H9 (cell line): ENCODE results near the gene VSIR. TPM values are rescaled to one million over a fixed set of nuclear protein-coding genes. Genes with fewer than 3 reads are reported as not detected.

Experiments
- DNase-seq: peaks from one replicate; pipeline ENCODE4 v3.0.0-alpha.2; 2017
- H2AFZ ChIP-seq: one replicate; pipeline ENCODE4 v1.6.1; 2013; ENCODE audit warnings: mild to moderate bottlenecking, low read length, control low read depth, moderate library complexity
- H2AK5ac ChIP-seq: 2 replicates; pipeline ENCODE4 v1.6.1; 2013; ENCODE audit warnings: low read length, control low read depth, mixed read lengths; ENCODE audit not compliant: insufficient read length
- H2BK120ac ChIP-seq: one replicate; pipeline ENCODE4 v1.6.1; 2013; ENCODE audit warnings: low read depth, mild to moderate bottlenecking, low read length, control low read depth, inconsistent platforms; ENCODE audit not compliant: poor library complexity, severe bottlenecking
- H2BK12ac ChIP-seq: 2 replicates; pipeline ENCODE4 v1.6.1; 2013; ENCODE audit warnings: low read length, control low read depth, mixed read lengths, low read depth; ENCODE audit not compliant: insufficient read length
- H2BK15ac ChIP-seq: 2 replicates; pipeline ENCODE4 v1.6.1; 2013; ENCODE audit warnings: low read depth, low read length, control low read depth
- H2BK20ac ChIP-seq: one replicate; pipeline ENCODE4 v1.6.1; 2013; ENCODE audit warnings: low read depth, mild to moderate bottlenecking, low read length, control low read depth, inconsistent platforms; ENCODE audit not compliant: poor library complexity, severe bottlenecking
- H2BK5ac ChIP-seq: 2 replicates; pipeline ENCODE4 v1.6.1; 2013; ENCODE audit warnings: low read length, control low read depth, mixed read lengths; ENCODE audit not compliant: insufficient read length
- H3K14ac ChIP-seq: 2 replicates; pipeline ENCODE4 v1.6.1; 2013; ENCODE audit warnings: low read length, control low read depth; ENCODE audit not compliant: insufficient read depth
- H3K18ac ChIP-seq: 2 replicates; pipeline ENCODE4 v1.6.1; 2013; ENCODE audit warnings: low read depth, mild to moderate bottlenecking, mixed read lengths, low read length, control low read depth; ENCODE audit not compliant: insufficient read length
- H3K23ac ChIP-seq: 2 replicates; pipeline ENCODE4 v1.6.1; 2013; ENCODE audit warnings: low read length, control low read depth, mixed read lengths, low read depth; ENCODE audit not compliant: insufficient read length
- H3K23me2 ChIP-seq: 2 replicates; pipeline ENCODE4 v1.6.1; 2013; ENCODE audit warnings: low read depth, mild to moderate bottlenecking, mixed read lengths, low read length, control low read depth; ENCODE audit not compliant: insufficient read length, poor library complexity, severe bottlenecking
- H3K27ac ChIP-seq: 2 replicates; pipeline ENCODE4 v1.5.1; 2013; ENCODE audit warnings: low read length, control low read depth, mixed read lengths, low read depth; ENCODE audit not compliant: insufficient read length
- H3K27me3 ChIP-seq: 2 replicates; pipeline ENCODE4 v1.6.1; 2013; ENCODE audit warnings: low read length, control low read depth, inconsistent platforms; ENCODE audit not compliant: insufficient read depth
- H3K4ac ChIP-seq: 2 replicates; pipeline ENCODE4 v1.6.1; 2013; ENCODE audit warnings: low read depth, mild to moderate bottlenecking, control low read depth, inconsistent platforms, low read length, moderate library complexity
- H3K4me1 ChIP-seq: 2 replicates; pipeline ENCODE4 v1.6.1; 2013; ENCODE audit warnings: low read length, control low read depth, inconsistent platforms; ENCODE audit not compliant: insufficient read depth
- H3K4me2 ChIP-seq: 2 replicates; pipeline ENCODE4 v1.6.1; 2013; ENCODE audit warnings: low read length, control low read depth, mixed read lengths; ENCODE audit not compliant: insufficient read length, insufficient read depth
- H3K56ac ChIP-seq: 2 replicates; pipeline ENCODE4 v1.6.1; 2013; ENCODE audit warnings: low read depth, mild to moderate bottlenecking, mixed read lengths, low read length, control low read depth; ENCODE audit not compliant: insufficient read length
- H3K79me1 ChIP-seq: 2 replicates; pipeline ENCODE4 v1.6.1; 2013; ENCODE audit warnings: low read depth, mild to moderate bottlenecking, moderate library complexity, low read length, control low read depth, inconsistent platforms; ENCODE audit not compliant: insufficient read depth, poor library complexity, severe bottlenecking
- H3K79me2 ChIP-seq: 2 replicates; pipeline ENCODE4 v1.6.1; 2013; ENCODE audit warnings: low read length, control low read depth, inconsistent platforms; ENCODE audit not compliant: insufficient read depth
- H3K9ac ChIP-seq: 2 replicates; pipeline ENCODE4 v1.6.1; 2013; ENCODE audit warnings: low read length, control low read depth, mixed read lengths; ENCODE audit not compliant: insufficient read length; ENCODE audit errors: extremely low read depth
- H3K9me3 ChIP-seq: one replicate; pipeline ENCODE4 v1.6.1; 2013; ENCODE audit warnings: low read depth, low read length, inconsistent platforms; ENCODE audit not compliant: control insufficient read depth
- H3T11ph ChIP-seq: one replicate; pipeline ENCODE4 v1.6.1; 2013; ENCODE audit warnings: mild to moderate bottlenecking, low read length, control low read depth, inconsistent platforms
- H4K20me1 ChIP-seq: one replicate; pipeline ENCODE4 v1.6.1; 2013; ENCODE audit not compliant: control insufficient read depth, insufficient read length, insufficient read depth
- H4K5ac ChIP-seq: 2 replicates; pipeline ENCODE4 v1.6.1; 2013; ENCODE audit warnings: low read depth, mild to moderate bottlenecking, mixed read lengths, low read length, control low read depth; ENCODE audit not compliant: insufficient read length
- H4K8ac ChIP-seq: replicated peaks from 2 replicates; pipeline ENCODE4 v1.6.1; 2013; ENCODE audit warnings: low read length, control low read depth, mixed read lengths, low read depth; ENCODE audit not compliant: insufficient read length
- H4K91ac ChIP-seq: 2 replicates; pipeline ENCODE4 v1.6.1; 2013; ENCODE audit warnings: low read depth, mild to moderate bottlenecking, moderate library complexity, mixed read lengths, low read length, control low read depth; ENCODE audit not compliant: insufficient read length
- H3K27ac Mint-ChIP-seq, 3 experiments: 2 replicates in 2 of 3; 3 replicates in 1 of 3; pipeline ENCODE4 v1.8.0; 2020 to 2021; ENCODE audit warnings: mixed read lengths in 3 of 3, mild to moderate bottlenecking in 1 of 3, moderate library complexity in 1 of 3
- H3K27me3 Mint-ChIP-seq: 2 replicates; pipeline ENCODE4 v1.8.0; 2021; ENCODE audit warnings: low read depth, mild to moderate bottlenecking, moderate library complexity, mixed read lengths
- H3K36me3 Mint-ChIP-seq, 3 experiments: 2 replicates in 2 of 3; 3 replicates in 1 of 3; pipeline ENCODE4 v1.8.0; 2020 to 2021; ENCODE audit warnings: low read depth in 3 of 3, mixed read lengths in 3 of 3; ENCODE audit not compliant: insufficient read depth in 1 of 3
- H3K4me1 Mint-ChIP-seq, 2 experiments: 2 replicates each; pipeline ENCODE4 v1.8.0; 2020; ENCODE audit warnings: mixed read lengths in 2 of 2
- H3K4me3 Mint-ChIP-seq, 2 experiments: 2 replicates in 1 of 2; 3 replicates in 1 of 2; pipeline ENCODE4 v1.8.0; 2020 to 2021; ENCODE audit warnings: mild to moderate bottlenecking in 2 of 2, mixed read lengths in 2 of 2, moderate library complexity in 1 of 2
- H3K9me3 Mint-ChIP-seq, 2 experiments: 2 replicates in 1 of 2; 3 replicates in 1 of 2; pipeline ENCODE4 v1.8.0; 2020; ENCODE audit warnings: mild to moderate bottlenecking in 2 of 2, mixed read lengths in 2 of 2, moderate library complexity in 1 of 2
- WGBS: extraction: QIAGEN DNeasy Blood & Tissue Kit; methylation state at CpG from one replicate; pipeline ENCODE4 v1.1.7; 2013; ENCODE audit warnings: missing lambda C conversion rate, low lambda C conversion rate, mixed read lengths; ENCODE audit not compliant: insufficient read length; ENCODE audit errors: extremely low coverage; 5-methylcytosine and 5-hydroxymethylcytosine counted together
- total RNA-seq: library from RNA; stranded (reverse); gene quantifications from 2 replicates; pipeline ENCODE4 v1.2.1, GENCODE V29; 2021
- TF ChIP-seq, protein P1 (sequence below): fragments of 200-600 bp; sonication (generic); conservative IDR thresholded peaks from 3 replicates; pipeline ENCODE4 v1.8.0; 2021; ENCODE audit warnings: antibody characterized with exemption, mild to moderate bottlenecking

Gene VSIR
- total RNA-seq, 1 experiment from 2014 or later = 0.11 TPM

DNA sequence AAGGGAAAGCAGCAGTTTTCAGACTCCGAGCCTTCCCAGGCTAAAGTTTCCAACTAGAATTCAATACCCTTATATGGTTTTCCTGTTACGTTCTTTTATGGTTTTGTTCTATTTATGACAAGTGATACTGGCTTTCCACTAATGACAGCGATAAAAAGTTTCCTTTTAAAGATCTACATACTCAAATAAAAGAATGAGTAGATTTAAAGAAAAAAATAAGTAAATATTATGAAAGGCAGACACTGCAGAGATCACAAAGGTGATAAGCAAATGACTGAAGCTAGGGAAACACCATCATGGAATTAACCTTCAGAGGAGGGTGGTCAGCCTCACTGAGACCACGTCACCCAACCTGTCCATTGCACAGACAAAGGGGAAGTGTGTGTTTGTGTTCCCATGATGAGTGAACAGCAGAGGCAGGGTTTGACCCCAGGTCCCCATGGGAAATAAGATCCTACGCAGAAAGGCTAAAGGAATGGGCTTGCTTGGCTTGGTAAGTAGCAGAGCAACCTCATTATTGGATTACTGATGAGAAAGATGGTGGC, 4.0 kb downstream of the VSIR start:
- no peak overlapping the region for H3K4me2 ChIP-seq
- no peak overlapping the region for H4K91ac ChIP-seq
- H3T11ph ChIP-seq = no peak overlapping the region
- H4K8ac ChIP-seq = no peak overlapping the region
- Mint-ChIP-seq H3K4me3 (no peak overlapping the region), H3K36me3 (no peaks in the 10 kb centered on the region), H3K27ac (no peak overlapping the region), H3K4me1 (peaks cover 3 to 6% of the 10 kb centered on the region in 2 experiments; a peak in 3 of 4 replicates), H3K9me3 (no peaks in the 10 kb centered on the region), H3K27me3 (peaks cover 36% of the 10 kb centered on the region)
- H4K5ac ChIP-seq = no peak overlapping the region
- H2BK5ac ChIP-seq = no peak overlapping the region
- H3K23me2 ChIP-seq = no peaks in the 10 kb centered on the region
- H2BK120ac ChIP-seq = no peak overlapping the region
- no peak overlapping the region for H3K14ac ChIP-seq
- no peak overlapping the region for H2BK20ac ChIP-seq
- H3K9me3 ChIP-seq = no peaks in the 10 kb centered on the region
- no peak overlapping the region for H2AFZ ChIP-seq
- H3K27me3 ChIP-seq = peaks cover 5% of the 10 kb centered on the region; the same call in 1 of the 2 replicates
- H2BK12ac ChIP-seq = no peak overlapping the region
- no peak overlapping the region for H3K4ac ChIP-seq
- no peaks in the 10 kb centered on the region for H4K20me1 ChIP-seq
- no peaks in the 10 kb centered on the region for H3K79me2 ChIP-seq
- H3K18ac ChIP-seq = no peak overlapping the region
- no CpG with 5 or more reads among the region's 5 CpGs for WGBS
- TF ChIP-seq, protein P1, sequence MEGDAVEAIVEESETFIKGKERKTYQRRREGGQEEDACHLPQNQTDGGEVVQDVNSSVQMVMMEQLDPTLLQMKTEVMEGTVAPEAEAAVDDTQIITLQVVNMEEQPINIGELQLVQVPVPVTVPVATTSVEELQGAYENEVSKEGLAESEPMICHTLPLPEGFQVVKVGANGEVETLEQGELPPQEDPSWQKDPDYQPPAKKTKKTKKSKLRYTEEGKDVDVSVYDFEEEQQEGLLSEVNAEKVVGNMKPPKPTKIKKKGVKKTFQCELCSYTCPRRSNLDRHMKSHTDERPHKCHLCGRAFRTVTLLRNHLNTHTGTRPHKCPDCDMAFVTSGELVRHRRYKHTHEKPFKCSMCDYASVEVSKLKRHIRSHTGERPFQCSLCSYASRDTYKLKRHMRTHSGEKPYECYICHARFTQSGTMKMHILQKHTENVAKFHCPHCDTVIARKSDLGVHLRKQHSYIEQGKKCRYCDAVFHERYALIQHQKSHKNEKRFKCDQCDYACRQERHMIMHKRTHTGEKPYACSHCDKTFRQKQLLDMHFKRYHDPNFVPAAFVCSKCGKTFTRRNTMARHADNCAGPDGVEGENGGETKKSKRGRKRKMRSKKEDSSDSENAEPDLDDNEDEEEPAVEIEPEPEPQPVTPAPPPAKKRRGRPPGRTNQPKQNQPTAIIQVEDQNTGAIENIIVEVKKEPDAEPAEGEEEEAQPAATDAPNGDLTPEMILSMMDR = no peak
- H3K27ac ChIP-seq = no peak overlapping the region
- no peak for DNase-seq
- no peaks in the 10 kb centered on the region for H3K79me1 ChIP-seq
- no peak overlapping the region for H2AK5ac ChIP-seq
- no peak overlapping the region for H3K9ac ChIP-seq
- no peak overlapping the region for H3K23ac ChIP-seq
- no peaks in the 10 kb centered on the region; the same call in 1 of the 2 replicates for H3K4me1 ChIP-seq
- no peak overlapping the region for H3K56ac ChIP-seq
- no peak overlapping the region for H2BK15ac ChIP-seq
